DOHH2 (cell line): ENCODE results near the gene TMC4.

Source experiments
- H3F3A ChIP-seq: fragments of 200-600 bp; sonication (generic), shearing (Covaris generic); 2 replicates; pipeline ENCODE4 v1.6.0; 2016; ENCODE audit warnings: antibody characterized with exemption, mild to moderate bottlenecking; ENCODE audit not compliant: control insufficient read depth, insufficient read depth
- H3K27ac ChIP-seq: fragments of 200-600 bp; sonication (generic); 2 replicates; pipeline ENCODE4 v1.5.1; 2014; ENCODE audit warnings: low read depth, mild to moderate bottlenecking, low read length, moderate library complexity
- H3K27me3 ChIP-seq: fragments of 200-600 bp; sonication (generic); 2 replicates; pipeline ENCODE4 v1.6.1; 2014; ENCODE audit warnings: mild to moderate bottlenecking, low read length, mixed read lengths; ENCODE audit not compliant: control insufficient read depth
- H3K36me3 ChIP-seq: fragments of 200-600 bp; sonication (generic); 2 replicates; pipeline ENCODE4 v1.6.1; 2014; ENCODE audit warnings: mild to moderate bottlenecking, low read length, moderate library complexity, mixed read lengths; ENCODE audit not compliant: control insufficient read depth
- H3K4me1 ChIP-seq: fragments of 200-600 bp; sonication (generic); 2 replicates; pipeline ENCODE4 v1.6.1; 2014; ENCODE audit warnings: mild to moderate bottlenecking, low read length, mixed read lengths; ENCODE audit not compliant: control insufficient read depth
- H3K4me2 ChIP-seq: fragments of 200-600 bp; sonication (generic); 2 replicates; pipeline ENCODE4 v1.6.0; 2014; ENCODE audit warnings: mild to moderate bottlenecking, low read length, moderate library complexity
- H3K4me3 ChIP-seq: fragments of 200-600 bp; sonication (generic); 2 replicates; pipeline ENCODE4 v1.5.1; 2014; ENCODE audit warnings: mild to moderate bottlenecking, low read length, mixed read lengths
- H3K79me2 ChIP-seq: fragments of 200-600 bp; sonication (generic); 2 replicates; pipeline ENCODE4 v1.6.1; 2014; ENCODE audit warnings: mild to moderate bottlenecking, low read length, mixed read lengths; ENCODE audit not compliant: control insufficient read depth
- H3K9me2 ChIP-seq: fragments of 200-600 bp; sonication (generic); replicated peaks from 2 replicates; pipeline ENCODE4 v1.6.1; 2014; ENCODE audit warnings: mild to moderate bottlenecking, low read length, mixed read lengths; ENCODE audit not compliant: control insufficient read depth
- H3K9me3 ChIP-seq: fragments of 200-600 bp; sonication (generic); 2 replicates; pipeline ENCODE4 v1.6.1; 2014; ENCODE audit warnings: antibody characterized with exemption, low read length, mixed read lengths; ENCODE audit not compliant: control insufficient read depth, insufficient read depth
- H4K20me1 ChIP-seq: fragments of 200-600 bp; sonication (generic); 2 replicates; pipeline ENCODE4 v1.6.0; 2014; ENCODE audit warnings: low read depth, mild to moderate bottlenecking, antibody characterized with exemption, low read length, moderate library complexity; ENCODE audit not compliant: control insufficient read depth, insufficient read depth
- EZH2phosphoT487 ChIP-seq: fragments of 200-600 bp; sonication (generic); IDR thresholded peaks from 2 replicates; pipeline ENCODE4 v1.6.1; 2017; ENCODE audit warnings: borderline replicate concordance, mild to moderate bottlenecking, antibody characterized with exemption, low read length, moderate library complexity, mixed read lengths
- TF ChIP-seq, protein P1 (sequence below): fragments of 200-600 bp; sonication (generic); IDR thresholded peaks from one replicate; pipeline ENCODE4 v1.5.1; 2014; ENCODE audit warnings: antibody characterized with exemption, mild to moderate bottlenecking, low read depth, low read length; ENCODE audit not compliant: poor library complexity, severe bottlenecking

TMC4 gene

DNA sequence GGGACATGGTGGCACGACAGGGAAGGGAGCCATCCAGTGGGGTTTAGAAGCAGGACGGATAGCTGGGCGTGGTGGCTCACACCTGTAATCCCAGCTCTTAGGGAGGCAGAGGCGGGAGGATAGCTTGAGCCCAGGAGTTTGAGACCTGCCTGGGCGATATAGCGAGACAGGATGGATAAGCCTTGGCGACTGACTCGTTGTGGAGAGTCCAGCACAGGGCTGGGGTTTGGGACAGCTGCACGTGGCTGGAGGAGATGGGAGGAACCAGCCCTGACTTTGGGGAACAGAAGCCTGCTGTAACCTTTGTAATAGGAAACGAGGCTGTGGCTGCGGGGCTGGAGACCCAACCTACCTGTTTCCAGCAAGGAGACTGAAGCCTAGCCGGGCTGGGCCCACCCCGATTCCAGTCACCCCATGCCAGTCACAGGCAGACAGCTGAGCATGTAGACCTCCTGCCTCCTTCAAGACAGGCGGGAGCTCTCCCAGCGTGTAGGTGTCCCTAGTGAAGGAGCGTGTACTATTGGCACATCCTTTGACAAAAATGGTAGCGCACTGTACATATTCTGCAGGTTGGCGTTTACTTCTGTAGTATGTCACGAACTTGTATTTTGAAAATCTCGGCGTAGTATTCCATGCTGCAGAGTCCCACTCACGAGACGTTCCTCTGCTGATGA is 21.5 kb downstream of the TMC4 start:
- H3K79me2 ChIP-seq: no peaks in the 10 kb centered on the region
- no peaks in the 10 kb centered on the region for H3K27me3 ChIP-seq
- no peaks in the 10 kb centered on the region for H3K9me2 ChIP-seq
- no peaks in the 10 kb centered on the region for H3K4me1 ChIP-seq
- H3K27ac ChIP-seq: no peak overlapping the region
- no peaks in the 10 kb centered on the region; the same call in 1 of the 2 replicates for H4K20me1 ChIP-seq
- no peaks in the 10 kb centered on the region; the same call in 1 of the 2 replicates for H3F3A ChIP-seq
- H3K4me3 ChIP-seq: no peak overlapping the region
- peaks cover 95% of the 10 kb centered on the region for H3K36me3 ChIP-seq
- H3K9me3 ChIP-seq: no peaks in the 10 kb centered on the region
- H3K4me2 ChIP-seq: no peak overlapping the region
- TF ChIP-seq, protein P1, sequence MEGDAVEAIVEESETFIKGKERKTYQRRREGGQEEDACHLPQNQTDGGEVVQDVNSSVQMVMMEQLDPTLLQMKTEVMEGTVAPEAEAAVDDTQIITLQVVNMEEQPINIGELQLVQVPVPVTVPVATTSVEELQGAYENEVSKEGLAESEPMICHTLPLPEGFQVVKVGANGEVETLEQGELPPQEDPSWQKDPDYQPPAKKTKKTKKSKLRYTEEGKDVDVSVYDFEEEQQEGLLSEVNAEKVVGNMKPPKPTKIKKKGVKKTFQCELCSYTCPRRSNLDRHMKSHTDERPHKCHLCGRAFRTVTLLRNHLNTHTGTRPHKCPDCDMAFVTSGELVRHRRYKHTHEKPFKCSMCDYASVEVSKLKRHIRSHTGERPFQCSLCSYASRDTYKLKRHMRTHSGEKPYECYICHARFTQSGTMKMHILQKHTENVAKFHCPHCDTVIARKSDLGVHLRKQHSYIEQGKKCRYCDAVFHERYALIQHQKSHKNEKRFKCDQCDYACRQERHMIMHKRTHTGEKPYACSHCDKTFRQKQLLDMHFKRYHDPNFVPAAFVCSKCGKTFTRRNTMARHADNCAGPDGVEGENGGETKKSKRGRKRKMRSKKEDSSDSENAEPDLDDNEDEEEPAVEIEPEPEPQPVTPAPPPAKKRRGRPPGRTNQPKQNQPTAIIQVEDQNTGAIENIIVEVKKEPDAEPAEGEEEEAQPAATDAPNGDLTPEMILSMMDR: no peak
- TF ChIP-seq EZH2phosphoT487: no peak

DNA sequence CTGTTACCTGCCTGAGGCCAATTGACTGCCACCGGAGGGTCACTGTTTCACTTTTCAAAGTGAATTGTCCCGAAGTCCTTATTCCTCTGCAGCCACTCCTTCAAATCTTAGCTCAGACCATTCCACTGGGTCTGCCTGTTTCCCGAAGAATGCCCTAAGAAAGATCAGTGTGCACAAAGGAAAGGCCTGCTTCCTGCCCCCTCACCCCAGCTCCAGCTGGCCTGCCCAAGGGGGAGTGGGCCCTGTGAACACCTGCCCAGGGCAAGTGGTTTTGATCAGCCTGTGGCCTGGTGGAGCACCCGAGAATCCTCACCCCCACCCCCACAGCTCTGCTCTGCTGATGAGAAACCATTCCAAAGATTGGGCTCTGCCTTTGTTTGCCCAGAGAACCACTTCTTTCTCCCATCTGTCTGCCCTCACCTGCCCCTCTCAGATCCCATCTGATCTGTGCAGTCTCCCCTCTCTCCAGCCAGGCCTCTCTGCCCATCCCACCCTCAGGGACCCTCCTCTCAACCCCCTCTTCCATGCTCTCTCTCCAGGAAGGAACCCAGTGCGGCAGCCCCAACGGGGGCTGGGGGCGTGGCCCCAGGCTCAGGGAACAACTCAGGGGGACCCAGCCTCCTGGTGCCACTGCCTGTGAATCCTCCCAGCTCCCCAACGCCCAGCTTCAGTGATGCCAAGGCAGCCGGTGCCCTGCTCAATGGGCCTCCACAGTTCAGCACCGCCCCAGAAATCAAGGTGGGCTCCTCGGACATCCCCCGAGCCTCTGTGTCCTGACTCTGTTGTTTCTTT is 23.7 kb downstream of the TMC4 start:
- H3F3A ChIP-seq: no peaks in the 10 kb centered on the region; the same call in 1 of the 2 replicates
- peaks cover 96% of the 10 kb centered on the region for H3K36me3 ChIP-seq
- TF ChIP-seq, protein P1: no peak

DNA sequence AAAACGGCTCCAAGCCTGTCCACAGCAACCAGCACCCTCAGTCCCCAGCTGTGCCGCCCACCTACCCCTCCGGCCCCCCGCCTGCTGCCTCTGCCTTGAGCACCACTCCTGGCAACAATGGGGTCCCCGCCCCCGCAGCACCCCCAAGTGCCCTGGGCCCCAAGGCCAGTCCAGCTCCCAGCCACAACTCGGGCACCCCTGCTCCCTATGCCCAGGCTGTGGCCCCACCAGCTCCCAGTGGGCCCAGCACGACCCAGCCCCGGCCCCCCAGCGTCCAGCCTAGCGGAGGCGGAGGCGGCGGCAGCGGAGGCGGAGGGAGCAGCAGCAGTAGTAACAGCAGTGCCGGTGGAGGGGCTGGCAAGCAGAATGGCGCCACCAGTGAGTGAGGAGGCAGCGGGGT is 24.8 kb downstream of the TMC4 start:
- no peaks in the 10 kb centered on the region for H3K27me3 ChIP-seq
- no peaks in the 10 kb centered on the region for H3K4me1 ChIP-seq
- no peaks in the 10 kb centered on the region for H3K9me3 ChIP-seq
- peaks cover 96% of the 10 kb centered on the region for H3K36me3 ChIP-seq
- H3K79me2 ChIP-seq: peaks cover under 1% of the 10 kb centered on the region; the same call in 1 of the 2 replicates
- H3K4me2 ChIP-seq: no peak overlapping the region
- H3K27ac ChIP-seq: no peak overlapping the region
- H3K4me3 ChIP-seq: no peak overlapping the region
- H3F3A ChIP-seq: no peaks in the 10 kb centered on the region
- H3K9me2 ChIP-seq: no peaks in the 10 kb centered on the region
- no peaks in the 10 kb centered on the region; the same call in 1 of the 2 replicates for H4K20me1 ChIP-seq
- no peak for TF ChIP-seq EZH2phosphoT487
- TF ChIP-seq, protein P1: no peak

More for the DNA sequence above, 23.7 kb downstream of the TMC4 start:
- Histone ChIP-seq H3K4me2 (no peak overlapping the region), H3K4me1 (no peaks in the 10 kb centered on the region), H3K79me2 (no peaks in the 10 kb centered on the region), H4K20me1 (no peaks in the 10 kb centered on the region; the same call in 1 of the 2 replicates), H3K9me3 (no peaks in the 10 kb centered on the region), H3K9me2 (no peaks in the 10 kb centered on the region), H3K27me3 (no peaks in the 10 kb centered on the region), H3K4me3 (no peak overlapping the region), H3K27ac (no peak overlapping the region)
